Measurements from ENCODE around the gene ZBTB20. TPM values are rescaled to one million over a fixed set of nuclear protein-coding genes. Genes with fewer than 3 reads are reported as not detected.

ZBTB20 gene
- total and polyA plus RNA-seq, 3 experiments from 2014 or later = 6.3 to 25.6 (median 6.5) TPM

GRCh38 chr3:114453361-114453780, 693.7 kb downstream of the ZBTB20 start:
- CTCF ChIA-PET = no interaction called here

GRCh38 chr3:114452937-114453336, 694.2 kb downstream of the ZBTB20 start:
- CTCF ChIA-PET = no interaction called here

More at GRCh38 chr3:114453361-114453780, 693.7 kb downstream of the ZBTB20 start:
- H3K36me3 ChIP-seq (ENCODE audit: insufficient read depth, low read length) = no peaks in the 10 kb centered on the region
- H3K4me1 ChIP-seq (ENCODE audit: insufficient read depth, low read length) = peaks cover 16% of the 10 kb centered on the region
- Mint-ChIP-seq H3K27ac (no peak overlapping the region), H3K4me1 (peaks cover 0 to 6% (median 6%) of the 10 kb centered on the region in 3 donors), H3K36me3 (no peaks in the 10 kb centered on the region), H3K4me3 (no peak overlapping the region), H3K27me3 (no peaks in the 10 kb centered on the region), H3K9me3 (no peaks in the 10 kb centered on the region)
- H3K9me3 ChIP-seq (ENCODE audit: low read length) = no peaks in the 10 kb centered on the region
- POLR2A ChIA-PET = interaction anchor here (0.7 kb wide), 1 partner anchor 238 kb away, joined by 5 read pairs; no protein-coding TSS in a partner anchor
- H3K27me3 ChIP-seq (ENCODE audit: insufficient read depth, low read length, poor library complexity, severe bottlenecking) = no peaks in the 10 kb centered on the region
- no peak overlapping the region for H3K4me3 ChIP-seq (ENCODE audit: low read length)
- no peak for DNase-seq
- no peak overlapping the region for H3K27ac ChIP-seq (ENCODE audit: low read depth, low read length)

GRCh38 chr3:114452256-114452655, 694.8 kb downstream of the ZBTB20 start:
- Mint-ChIP-seq H3K4me1 (peaks cover 0 to 6% (median 6%) of the 10 kb centered on the region in 3 donors), H3K9me3 (no peaks in the 10 kb centered on the region), H3K36me3 (no peaks in the 10 kb centered on the region), H3K4me3 (no peak overlapping the region), H3K27me3 (no peaks in the 10 kb centered on the region), H3K27ac (no peak overlapping the region)
- Histone ChIP-seq H3K27me3 (ENCODE audit: insufficient read depth, low read length, poor library complexity, severe bottlenecking) (no peaks in the 10 kb centered on the region), H3K36me3 (ENCODE audit: insufficient read depth, low read length) (no peaks in the 10 kb centered on the region), H3K27ac (ENCODE audit: low read depth, low read length) (no peak overlapping the region), H3K4me3 (ENCODE audit: low read length) (no peak overlapping the region), H3K9me3 (ENCODE audit: low read length) (no peaks in the 10 kb centered on the region), H3K4me1 (ENCODE audit: insufficient read depth, low read length) (peaks cover 16% of the 10 kb centered on the region)
- ChIA-PET CTCF (no interaction called here), POLR2A (no interaction called here)
- DNase-seq = no peak

More at GRCh38 chr3:114452937-114453336, 694.2 kb downstream of the ZBTB20 start:
- no peak overlapping the region for H3K4me3 ChIP-seq (ENCODE audit: low read length)
- POLR2A ChIA-PET = no interaction called here
- H3K36me3 ChIP-seq (ENCODE audit: insufficient read depth, low read length) = no peaks in the 10 kb centered on the region
- H3K4me1 ChIP-seq (ENCODE audit: insufficient read depth, low read length) = peaks cover 16% of the 10 kb centered on the region
- no peaks in the 10 kb centered on the region for H3K9me3 ChIP-seq (ENCODE audit: low read length)
- no peak overlapping the region for H3K27ac Mint-ChIP-seq
- H3K4me1 Mint-ChIP-seq = peaks cover 0 to 6% (median 6%) of the 10 kb centered on the region in 3 donors
- no peaks in the 10 kb centered on the region for H3K27me3 Mint-ChIP-seq
- H3K9me3 Mint-ChIP-seq = no peaks in the 10 kb centered on the region
- no peak overlapping the region for H3K27ac ChIP-seq (ENCODE audit: low read depth, low read length)
- no peaks in the 10 kb centered on the region for H3K27me3 ChIP-seq (ENCODE audit: insufficient read depth, low read length, poor library complexity, severe bottlenecking)
- no peak for DNase-seq
- no peaks in the 10 kb centered on the region for H3K36me3 Mint-ChIP-seq
- no peak overlapping the region for H3K4me3 Mint-ChIP-seq

- no peak for DNase-seq
- no peaks in the 10 kb centered on the region for H3K27me3 Mint-ChIP-seq
- no peak overlapping the region for H3K4me3 Mint-ChIP-seq
- H3K9me3 ChIP-seq (ENCODE audit: low read length) = no peaks in the 10 kb centered on the region
- H3K4me1 ChIP-seq (ENCODE audit: insufficient read depth, low read length) = peaks cover 16% of the 10 kb centered on the region
- H3K4me1 Mint-ChIP-seq = peaks cover 0 to 6% (median 4%) of the 10 kb centered on the region in 3 donors
- H3K36me3 Mint-ChIP-seq = no peaks in the 10 kb centered on the region
- ChIA-PET POLR2A (no interaction called here), CTCF (no interaction called here)
- H3K36me3 ChIP-seq (ENCODE audit: insufficient read depth, low read length) = no peaks in the 10 kb centered on the region
- no peaks in the 10 kb centered on the region for H3K9me3 Mint-ChIP-seq
- no peak overlapping the region for H3K27ac Mint-ChIP-seq
- no peaks in the 10 kb centered on the region for H3K27me3 ChIP-seq (ENCODE audit: insufficient read depth, low read length, poor library complexity, severe bottlenecking)
- no peak overlapping the region for H3K4me3 ChIP-seq (ENCODE audit: low read length)
- H3K27ac ChIP-seq (ENCODE audit: low read depth, low read length) = no peak overlapping the region
Measured at GRCh38 chr3:114451561-114452018, 695.5 kb downstream of the ZBTB20 start.

- Histone ChIP-seq H3K27me3 (ENCODE audit: insufficient read depth, low read length, poor library complexity, severe bottlenecking) (no peaks in the 10 kb centered on the region), H3K9me3 (ENCODE audit: low read length) (no peaks in the 10 kb centered on the region), H3K4me1 (ENCODE audit: insufficient read depth, low read length) (peaks cover 16% of the 10 kb centered on the region), H3K4me3 (ENCODE audit: low read length) (no peak overlapping the region), H3K27ac (ENCODE audit: low read depth, low read length) (no peak overlapping the region), H3K36me3 (ENCODE audit: insufficient read depth, low read length) (no peaks in the 10 kb centered on the region)
- Mint-ChIP-seq H3K36me3 (no peaks in the 10 kb centered on the region), H3K4me1 (peaks cover 0 to 6% (median 4%) of the 10 kb centered on the region in 3 donors), H3K27ac (no peak overlapping the region), H3K4me3 (no peak overlapping the region), H3K9me3 (no peaks in the 10 kb centered on the region), H3K27me3 (no peaks in the 10 kb centered on the region)
- CTCF ChIA-PET = no interaction called here
- POLR2A ChIA-PET = no interaction called here
- DNase-seq = no peak
Measured at GRCh38 chr3:114451051-114451451, 696.0 kb downstream of the ZBTB20 start.

GRCh38 chr3:114450008-114450596, 697.0 kb downstream of the ZBTB20 start:
- Mint-ChIP-seq H3K4me3 (no peak overlapping the region), H3K9me3 (no peaks in the 10 kb centered on the region), H3K27ac (no peak overlapping the region), H3K27me3 (no peaks in the 10 kb centered on the region), H3K4me1 (peaks cover 0 to 6% (median 4%) of the 10 kb centered on the region in 3 donors), H3K36me3 (no peaks in the 10 kb centered on the region)
- Histone ChIP-seq H3K4me3 (ENCODE audit: low read length) (no peak overlapping the region), H3K4me1 (ENCODE audit: insufficient read depth, low read length) (peaks cover 13% of the 10 kb centered on the region), H3K36me3 (ENCODE audit: insufficient read depth, low read length) (no peaks in the 10 kb centered on the region), H3K27me3 (ENCODE audit: insufficient read depth, low read length, poor library complexity, severe bottlenecking) (no peaks in the 10 kb centered on the region), H3K9me3 (ENCODE audit: low read length) (no peaks in the 10 kb centered on the region), H3K27ac (ENCODE audit: low read depth, low read length) (no peak overlapping the region)
- POLR2A ChIA-PET = interaction anchor here (0.6 kb wide), 1 partner anchor 620 kb away, joined by 4 read pairs; no protein-coding TSS in a partner anchor
- CTCF ChIA-PET = no interaction called here
- DNase-seq = no peak

- no peak overlapping the region for H3K4me3 ChIP-seq (ENCODE audit: low read length)
- CTCF ChIA-PET = no interaction called here
- no peak overlapping the region for H3K4me3 Mint-ChIP-seq
Measured at GRCh38 chr3:114449271-114450007, 697.6 kb downstream of the ZBTB20 start.

GRCh38 chr3:114447950-114448479, 699.1 kb downstream of the ZBTB20 start:
- Mint-ChIP-seq H3K4me1 (peaks cover 0 to 6% (median 0%) of the 10 kb centered on the region in 3 donors), H3K36me3 (no peaks in the 10 kb centered on the region), H3K4me3 (no peak overlapping the region), H3K27me3 (no peaks in the 10 kb centered on the region), H3K9me3 (no peaks in the 10 kb centered on the region), H3K27ac (no peak overlapping the region)
- DNase-seq = no peak
- H3K36me3 ChIP-seq (ENCODE audit: insufficient read depth, low read length) = no peaks in the 10 kb centered on the region
- H3K4me3 ChIP-seq (ENCODE audit: low read length) = no peak overlapping the region
- POLR2A ChIA-PET = interaction anchor here (0.6 kb wide), 1 partner anchor 429 kb away, joined by 3 read pairs; no protein-coding TSS in a partner anchor
- no peaks in the 10 kb centered on the region for H3K9me3 ChIP-seq (ENCODE audit: low read length)
- H3K27ac ChIP-seq (ENCODE audit: low read depth, low read length) = no peak overlapping the region
- CTCF ChIA-PET = no interaction called here
- H3K4me1 ChIP-seq (ENCODE audit: insufficient read depth, low read length) = no peaks in the 10 kb centered on the region
- H3K27me3 ChIP-seq (ENCODE audit: insufficient read depth, low read length, poor library complexity, severe bottlenecking) = no peaks in the 10 kb centered on the region

More at GRCh38 chr3:114449271-114450007, 697.6 kb downstream of the ZBTB20 start:
- no peak overlapping the region for H3K27ac ChIP-seq (ENCODE audit: low read depth, low read length)
- no peaks in the 10 kb centered on the region for H3K36me3 ChIP-seq (ENCODE audit: insufficient read depth, low read length)
- H3K9me3 ChIP-seq (ENCODE audit: low read length) = no peaks in the 10 kb centered on the region
- H3K9me3 Mint-ChIP-seq = no peaks in the 10 kb centered on the region
- H3K4me1 Mint-ChIP-seq = peaks cover 0 to 6% (median 4%) of the 10 kb centered on the region in 3 donors
- no peak for DNase-seq
- H3K4me1 ChIP-seq (ENCODE audit: insufficient read depth, low read length) = peaks cover 7% of the 10 kb centered on the region
- no peak overlapping the region for H3K27ac Mint-ChIP-seq
- no peaks in the 10 kb centered on the region for H3K27me3 ChIP-seq (ENCODE audit: insufficient read depth, low read length, poor library complexity, severe bottlenecking)
- no peaks in the 10 kb centered on the region for H3K36me3 Mint-ChIP-seq
- POLR2A ChIA-PET = interaction anchor here (0.6 kb wide), 1 partner anchor 620 kb away, joined by 4 read pairs; no protein-coding TSS in a partner anchor
- H3K27me3 Mint-ChIP-seq = no peaks in the 10 kb centered on the region
